T-helper 2 cell treated with Interferon-gamma antibody and Interleukin-4, amounts not matched to agents 5 μg/mL and 100 μg/mL, for 36 hours (primary cell): Measurements from ENCODE around the gene SERPINA5.

Source experiments
- DNase-seq: peaks from one replicate; pipeline ENCODE4 v3.0.0; 2021; ENCODE audit warnings: low spot score
- H3K27ac Mint-ChIP-seq: one replicate; pipeline ENCODE4 v1.8.0; 2021; ENCODE audit warnings: mild to moderate bottlenecking, mixed read lengths
- H3K27me3 Mint-ChIP-seq: one replicate; pipeline ENCODE4 v1.8.0; 2021; ENCODE audit warnings: low read depth, mixed read lengths
- H3K36me3 Mint-ChIP-seq: one replicate; pipeline ENCODE4 v1.8.0; 2021; ENCODE audit warnings: low read depth, mixed read lengths
- H3K4me1 Mint-ChIP-seq: one replicate; pipeline ENCODE4 v1.8.0; 2021; ENCODE audit warnings: low read depth, mixed read lengths
- H3K4me3 Mint-ChIP-seq: one replicate; pipeline ENCODE4 v1.8.0; 2022; ENCODE audit warnings: mild to moderate bottlenecking, moderate library complexity, mixed read lengths
- H3K9me3 Mint-ChIP-seq: one replicate; pipeline ENCODE4 v1.8.0; 2021; ENCODE audit warnings: mixed read lengths

The SERPINA5 gene

GRCh38 chr14:94581127-94581999, at the start of gene SERPINA5:
SERPINA5 (plus strand) TSS chr14:94581426; CDS start chr14:94587363, 5,937 bp downstream.
- no peaks in the 10 kb centered on the region for H3K4me1 Mint-ChIP-seq
- no peak for DNase-seq
- H3K27me3 Mint-ChIP-seq = no peaks in the 10 kb centered on the region
- no peak within 1 kb of the TSS for H3K4me3 Mint-ChIP-seq
- no peaks in the 10 kb centered on the region for H3K9me3 Mint-ChIP-seq
- H3K27ac Mint-ChIP-seq = no peak within 1 kb of the TSS
- H3K36me3 Mint-ChIP-seq = no peaks in the 10 kb centered on the region

GRCh38 chr14:94532447-94532846, 48.8 kb upstream of the SERPINA5 start:
- H3K36me3 Mint-ChIP-seq = no peaks in the 10 kb centered on the region
- no peak for DNase-seq
- no peak overlapping the region for H3K27ac Mint-ChIP-seq
- H3K9me3 Mint-ChIP-seq = no peaks in the 10 kb centered on the region
- H3K27me3 Mint-ChIP-seq = peaks cover 7% of the 10 kb centered on the region
- H3K4me3 Mint-ChIP-seq = no peak overlapping the region
- no peaks in the 10 kb centered on the region for H3K4me1 Mint-ChIP-seq

GRCh38 chr14:94535506-94535905, 45.7 kb upstream of the SERPINA5 start:
- DNase-seq = no peak
- H3K4me1 Mint-ChIP-seq = no peaks in the 10 kb centered on the region
- no peak overlapping the region for H3K27ac Mint-ChIP-seq
- no peaks in the 10 kb centered on the region for H3K9me3 Mint-ChIP-seq
- H3K27me3 Mint-ChIP-seq = peaks cover 7% of the 10 kb centered on the region
- no peaks in the 10 kb centered on the region for H3K36me3 Mint-ChIP-seq
- no peak overlapping the region for H3K4me3 Mint-ChIP-seq

- no peak for DNase-seq
- no peaks in the 10 kb centered on the region for H3K36me3 Mint-ChIP-seq
- peaks cover 3% of the 10 kb centered on the region for H3K27me3 Mint-ChIP-seq
- no peaks in the 10 kb centered on the region for H3K9me3 Mint-ChIP-seq
- no peak overlapping the region for H3K27ac Mint-ChIP-seq
- H3K4me3 Mint-ChIP-seq = no peak overlapping the region
- H3K4me1 Mint-ChIP-seq = no peaks in the 10 kb centered on the region
These were observed 44.4 kb upstream of the SERPINA5 start for GRCh38 chr14:94536836-94537235.

GRCh38 chr14:94538070-94538740, 43.0 kb upstream of the SERPINA5 start:
- H3K4me3 Mint-ChIP-seq = no peak overlapping the region
- DNase-seq = no peak
- H3K4me1 Mint-ChIP-seq = no peaks in the 10 kb centered on the region
- H3K9me3 Mint-ChIP-seq = no peaks in the 10 kb centered on the region
- H3K27ac Mint-ChIP-seq = no peak overlapping the region
- H3K36me3 Mint-ChIP-seq = no peaks in the 10 kb centered on the region
- H3K27me3 Mint-ChIP-seq = peaks cover 2% of the 10 kb centered on the region

DNA sequence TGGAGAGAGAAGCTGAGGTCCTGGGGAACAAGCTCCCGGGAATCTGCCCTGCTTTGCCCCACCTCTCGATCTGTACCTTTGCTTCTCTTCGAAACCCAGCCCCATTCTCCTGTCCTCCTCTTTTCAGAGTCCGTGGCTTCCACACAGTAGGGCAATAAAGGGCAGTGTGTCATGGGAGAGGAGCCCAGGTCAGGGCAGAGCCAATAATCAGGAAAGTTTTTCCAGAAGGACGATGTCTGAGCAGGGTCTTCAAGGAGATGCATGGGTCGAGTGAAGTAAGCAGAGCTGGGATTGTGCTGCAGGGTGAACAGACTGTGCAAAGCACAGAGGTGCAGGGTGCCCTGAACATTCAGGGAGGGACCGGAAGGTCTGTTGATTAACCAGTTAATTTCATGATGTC, 42.0 kb upstream of the SERPINA5 start:
- Mint-ChIP-seq H3K36me3 (no peaks in the 10 kb centered on the region), H3K4me3 (no peak overlapping the region), H3K27me3 (no peaks in the 10 kb centered on the region), H3K27ac (no peak overlapping the region), H3K4me1 (no peaks in the 10 kb centered on the region), H3K9me3 (no peaks in the 10 kb centered on the region)
- no peak for DNase-seq

- H3K27ac Mint-ChIP-seq = no peak overlapping the region
- no peaks in the 10 kb centered on the region for H3K36me3 Mint-ChIP-seq
- no peaks in the 10 kb centered on the region for H3K27me3 Mint-ChIP-seq
- no peak for DNase-seq
- no peaks in the 10 kb centered on the region for H3K4me1 Mint-ChIP-seq
- no peaks in the 10 kb centered on the region for H3K9me3 Mint-ChIP-seq
- no peak overlapping the region for H3K4me3 Mint-ChIP-seq
These were observed 41.0 kb upstream of the SERPINA5 start for GRCh38 chr14:94540031-94540794.

GRCh38 chr14:94541234-94541975, 39.8 kb upstream of the SERPINA5 start:
- Mint-ChIP-seq H3K36me3 (no peaks in the 10 kb centered on the region), H3K4me1 (no peaks in the 10 kb centered on the region), H3K4me3 (no peak overlapping the region), H3K27me3 (no peaks in the 10 kb centered on the region), H3K27ac (no peak overlapping the region), H3K9me3 (no peaks in the 10 kb centered on the region)
- no peak for DNase-seq

DNA sequence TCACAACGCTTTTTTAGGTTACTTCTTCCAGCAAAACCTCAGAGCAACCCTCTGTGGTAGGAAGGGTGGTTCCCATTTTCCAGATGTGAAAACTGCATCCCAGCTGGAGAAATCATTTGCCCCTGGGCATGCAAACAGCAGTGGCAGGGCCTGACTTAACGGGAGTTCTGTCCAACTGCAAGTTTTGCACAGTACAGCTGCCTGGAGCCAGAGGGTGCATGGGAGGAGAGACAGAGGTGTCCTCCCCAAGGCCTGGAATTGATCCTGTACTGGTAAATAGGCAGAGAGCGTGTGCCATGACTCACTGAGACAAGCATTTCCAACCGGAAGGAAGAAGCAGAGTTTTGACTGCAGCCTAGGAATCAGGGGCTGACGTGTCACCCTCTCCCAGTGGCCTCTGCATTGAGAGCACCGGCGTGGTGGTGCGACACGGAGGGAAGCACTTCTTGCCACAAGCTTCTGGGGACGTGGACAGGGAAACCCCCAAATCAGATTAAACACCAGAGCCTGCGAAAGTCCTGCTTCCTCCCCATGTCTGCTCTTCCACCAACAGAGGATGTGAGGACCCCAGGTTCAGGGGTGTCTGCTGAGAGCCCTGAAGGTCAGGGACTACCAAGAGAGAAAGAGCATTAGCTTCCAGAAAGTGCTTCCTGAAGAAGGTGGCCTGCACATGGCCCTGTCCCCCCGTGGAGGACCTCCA, 39.0 kb upstream of the SERPINA5 start:
- no peaks in the 10 kb centered on the region for H3K9me3 Mint-ChIP-seq
- no peaks in the 10 kb centered on the region for H3K27me3 Mint-ChIP-seq
- no peak overlapping the region for H3K4me3 Mint-ChIP-seq
- no peak for DNase-seq
- no peak overlapping the region for H3K27ac Mint-ChIP-seq
- no peaks in the 10 kb centered on the region for H3K36me3 Mint-ChIP-seq
- H3K4me1 Mint-ChIP-seq = no peaks in the 10 kb centered on the region

GRCh38 chr14:94542811-94543440, 38.3 kb upstream of the SERPINA5 start:
- no peaks in the 10 kb centered on the region for H3K36me3 Mint-ChIP-seq
- H3K9me3 Mint-ChIP-seq = no peaks in the 10 kb centered on the region
- H3K27ac Mint-ChIP-seq = no peak overlapping the region
- H3K4me3 Mint-ChIP-seq = no peak overlapping the region
- no peaks in the 10 kb centered on the region for H3K4me1 Mint-ChIP-seq
- H3K27me3 Mint-ChIP-seq = no peaks in the 10 kb centered on the region
- no peak for DNase-seq

DNA sequence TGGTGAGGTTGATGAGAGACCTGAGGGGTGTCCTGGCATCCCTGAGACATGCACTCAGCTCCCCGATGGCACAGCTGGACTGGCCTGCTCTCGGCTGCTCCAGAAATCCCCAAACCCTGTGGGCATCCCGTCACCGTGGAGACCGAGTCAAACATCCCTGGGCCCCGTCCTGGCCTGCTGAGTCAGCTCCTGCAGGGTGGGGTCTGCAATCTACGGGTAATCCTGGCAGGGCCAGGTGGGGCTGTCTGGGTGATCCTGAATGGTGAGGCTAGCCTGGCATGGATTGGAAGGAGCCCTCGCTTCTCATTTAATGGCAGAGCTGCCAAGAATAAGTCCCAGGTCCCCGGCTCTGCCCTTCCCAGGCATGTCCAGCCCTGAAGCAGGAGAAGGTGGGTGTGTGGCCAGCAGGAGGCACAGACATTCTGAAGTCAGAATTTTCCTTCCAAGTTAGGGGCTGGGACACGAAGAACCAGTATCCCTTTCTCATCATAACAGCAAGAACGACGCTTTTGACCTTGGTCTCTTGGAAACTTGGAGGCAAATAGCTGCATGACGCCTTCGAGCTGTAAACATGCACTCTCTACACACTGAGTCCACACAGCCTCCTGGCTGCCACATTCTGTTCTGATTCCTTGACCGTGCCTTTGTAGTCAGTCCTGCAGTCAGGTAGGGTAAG, 37.6 kb upstream of the SERPINA5 start:
- Mint-ChIP-seq H3K27me3 (no peaks in the 10 kb centered on the region), H3K27ac (no peak overlapping the region)

DNA sequence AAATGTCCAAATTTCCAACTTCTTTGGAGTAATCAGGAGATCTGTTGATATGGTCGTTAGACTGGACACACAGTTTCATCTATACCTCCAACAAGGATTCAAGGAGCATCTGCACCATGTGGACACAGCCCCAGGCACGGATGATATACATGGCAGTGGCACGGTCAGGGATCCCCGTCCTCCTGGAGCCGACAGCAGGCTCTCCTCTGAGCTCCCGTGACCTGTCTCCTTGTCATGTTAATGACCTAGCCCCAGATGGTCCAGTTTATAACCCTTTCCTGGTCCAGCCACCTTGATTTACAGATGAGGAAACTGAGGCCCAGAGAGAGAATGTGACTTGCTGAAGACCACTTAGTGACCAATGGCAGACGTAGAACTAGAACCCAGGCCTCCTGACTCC, 36.5 kb upstream of the SERPINA5 start:
- no peaks in the 10 kb centered on the region for H3K4me1 Mint-ChIP-seq
- H3K9me3 Mint-ChIP-seq = no peaks in the 10 kb centered on the region
- H3K4me3 Mint-ChIP-seq = no peak overlapping the region
- DNase-seq = no peak
- H3K27me3 Mint-ChIP-seq = no peaks in the 10 kb centered on the region
- H3K36me3 Mint-ChIP-seq = no peaks in the 10 kb centered on the region
- no peak overlapping the region for H3K27ac Mint-ChIP-seq

More for the DNA sequence above, 37.6 kb upstream of the SERPINA5 start:
- Mint-ChIP-seq H3K4me1 (no peaks in the 10 kb centered on the region), H3K4me3 (no peak overlapping the region), H3K9me3 (no peaks in the 10 kb centered on the region), H3K36me3 (no peaks in the 10 kb centered on the region)
- DNase-seq = no peak
